ENCODE measurements around the gene FARP1. TPM values are rescaled to one million over a fixed set of nuclear protein-coding genes. Genes with fewer than 3 reads are reported as not detected.

FARP1 gene
- total RNA-seq, 1 donor from 2014 or later, result 128 TPM

DNA sequence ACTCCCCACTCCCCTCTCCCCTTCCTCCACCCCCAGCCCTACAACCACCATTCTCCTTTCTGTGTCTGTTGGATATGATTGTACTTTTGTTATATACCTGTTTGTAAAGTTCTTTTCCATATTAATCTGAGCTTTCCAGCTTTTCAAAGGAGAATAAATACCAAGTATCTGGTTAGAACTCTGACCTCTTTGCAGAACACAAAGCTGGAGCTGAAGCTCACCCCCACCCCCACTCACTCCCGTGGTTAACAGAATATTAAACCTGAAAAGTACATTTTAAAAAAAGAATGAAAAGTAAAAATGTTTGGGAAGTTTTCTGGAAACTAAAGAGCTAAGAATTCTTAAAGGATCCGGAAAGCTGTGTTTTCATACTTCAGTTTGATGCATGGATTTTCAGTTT lies 189.3 kb downstream of the FARP1 start:
- H3K27ac Mint-ChIP-seq (ENCODE audit: unreplicated experiment), result no peak overlapping the region
- H3K27me3 ChIP-seq (ENCODE audit: insufficient read depth, low read length), result no peaks in the 10 kb centered on the region
- no peak overlapping the region for H3K4me2 ChIP-seq (ENCODE audit: low read length)
- H3K4me1 ChIP-seq (ENCODE audit: insufficient read depth, low read length), result peaks cover 14% of the 10 kb centered on the region
- H3K4me3 Mint-ChIP-seq (ENCODE audit: unreplicated experiment), result no peak overlapping the region
- peaks cover 22% of the 10 kb centered on the region for H4K20me1 ChIP-seq (ENCODE audit: insufficient read depth, low read length)
- no peak for TF ChIP-seq EZH2 (IDR thresholded peaks at IDR 0.05; ENCODE audit: insufficient read depth, low read length)
- TF ChIP-seq, protein P1, sequence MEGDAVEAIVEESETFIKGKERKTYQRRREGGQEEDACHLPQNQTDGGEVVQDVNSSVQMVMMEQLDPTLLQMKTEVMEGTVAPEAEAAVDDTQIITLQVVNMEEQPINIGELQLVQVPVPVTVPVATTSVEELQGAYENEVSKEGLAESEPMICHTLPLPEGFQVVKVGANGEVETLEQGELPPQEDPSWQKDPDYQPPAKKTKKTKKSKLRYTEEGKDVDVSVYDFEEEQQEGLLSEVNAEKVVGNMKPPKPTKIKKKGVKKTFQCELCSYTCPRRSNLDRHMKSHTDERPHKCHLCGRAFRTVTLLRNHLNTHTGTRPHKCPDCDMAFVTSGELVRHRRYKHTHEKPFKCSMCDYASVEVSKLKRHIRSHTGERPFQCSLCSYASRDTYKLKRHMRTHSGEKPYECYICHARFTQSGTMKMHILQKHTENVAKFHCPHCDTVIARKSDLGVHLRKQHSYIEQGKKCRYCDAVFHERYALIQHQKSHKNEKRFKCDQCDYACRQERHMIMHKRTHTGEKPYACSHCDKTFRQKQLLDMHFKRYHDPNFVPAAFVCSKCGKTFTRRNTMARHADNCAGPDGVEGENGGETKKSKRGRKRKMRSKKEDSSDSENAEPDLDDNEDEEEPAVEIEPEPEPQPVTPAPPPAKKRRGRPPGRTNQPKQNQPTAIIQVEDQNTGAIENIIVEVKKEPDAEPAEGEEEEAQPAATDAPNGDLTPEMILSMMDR (IDR thresholded peaks at IDR 0.05; ENCODE audit: insufficient read depth, low read depth, low read length), result no peak
- FAIRE-seq (no peak), DNase-seq (ENCODE audit: low read depth) (no peak)
- H3K9me3 ChIP-seq (ENCODE audit: insufficient read depth, low read depth, low read length), result no peaks in the 10 kb centered on the region
- no peak overlapping the region for H3K4me3 ChIP-seq (ENCODE audit: insufficient read depth, low read depth, low read length)
- peaks cover 5% of the 10 kb centered on the region for H3K36me3 Mint-ChIP-seq (ENCODE audit: low read depth, unreplicated experiment)
- peaks cover 39% of the 10 kb centered on the region for H3K4me1 Mint-ChIP-seq (ENCODE audit: low read depth, unreplicated experiment)
- H3K79me2 ChIP-seq (ENCODE audit: insufficient read depth, low read length), result peaks cover 26% of the 10 kb centered on the region
- no peak overlapping the region for H3K9ac ChIP-seq (ENCODE audit: low read length)
- H3K27ac ChIP-seq (ENCODE audit: low read depth, low read length), result no peak overlapping the region
- peaks cover 5% of the 10 kb centered on the region for H3K9me3 Mint-ChIP-seq (ENCODE audit: unreplicated experiment)
- no peaks in the 10 kb centered on the region for H3K36me3 ChIP-seq (ENCODE audit: insufficient read depth, low read length)
- H3K27me3 Mint-ChIP-seq (ENCODE audit: low read depth, unreplicated experiment), result no peaks in the 10 kb centered on the region
- H2AFZ ChIP-seq (ENCODE audit: low read depth, low read length), result no peak overlapping the region

DNA sequence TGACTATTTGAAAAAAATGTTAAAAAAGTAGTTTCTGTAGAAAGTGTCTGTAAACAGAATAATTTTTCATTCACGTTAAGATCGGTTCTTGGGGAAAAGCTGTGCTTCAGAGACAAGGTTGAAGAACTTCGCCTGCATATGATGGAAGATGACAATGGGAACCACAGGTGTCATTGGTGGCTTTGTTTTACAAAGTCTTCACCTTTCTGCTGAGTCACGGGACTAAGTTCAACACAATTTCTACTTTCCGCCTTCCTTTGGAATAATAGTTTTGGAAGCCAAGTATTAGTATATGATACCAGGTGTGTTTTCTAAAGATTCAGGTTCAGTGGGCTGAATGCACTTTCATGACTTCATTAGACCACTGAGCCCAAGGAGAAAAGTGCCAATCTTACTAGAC lies 189.8 kb downstream of the FARP1 start:
- H3K27ac Mint-ChIP-seq (ENCODE audit: unreplicated experiment), result no peak overlapping the region
- no peaks in the 10 kb centered on the region for H3K27me3 ChIP-seq (ENCODE audit: insufficient read depth, low read length)
- no peak overlapping the region for H3K9ac ChIP-seq (ENCODE audit: low read length)
- DNase-seq (ENCODE audit: low read depth) (no peak), FAIRE-seq (no peak)
- H3K4me2 ChIP-seq (ENCODE audit: low read length), result no peak overlapping the region
- no peak for TF ChIP-seq EZH2 (IDR thresholded peaks at IDR 0.05; ENCODE audit: insufficient read depth, low read length)
- TF ChIP-seq, protein P1 (IDR thresholded peaks at IDR 0.05; ENCODE audit: insufficient read depth, low read depth, low read length), result no peak
- no peak overlapping the region for H3K27ac ChIP-seq (ENCODE audit: low read depth, low read length)
- no peaks in the 10 kb centered on the region for H3K9me3 ChIP-seq (ENCODE audit: insufficient read depth, low read depth, low read length)
- H4K20me1 ChIP-seq (ENCODE audit: insufficient read depth, low read length), result peaks cover 25% of the 10 kb centered on the region
- H3K4me1 ChIP-seq (ENCODE audit: insufficient read depth, low read length), result peaks cover 9% of the 10 kb centered on the region
- peaks cover 5% of the 10 kb centered on the region for H3K36me3 Mint-ChIP-seq (ENCODE audit: low read depth, unreplicated experiment)
- H3K79me2 ChIP-seq (ENCODE audit: insufficient read depth, low read length), result peaks cover 26% of the 10 kb centered on the region
- no peaks in the 10 kb centered on the region for H3K36me3 ChIP-seq (ENCODE audit: insufficient read depth, low read length)
- no peak overlapping the region for H2AFZ ChIP-seq (ENCODE audit: low read depth, low read length)
- no peak overlapping the region for H3K4me3 Mint-ChIP-seq (ENCODE audit: unreplicated experiment)
- no peak overlapping the region for H3K4me3 ChIP-seq (ENCODE audit: insufficient read depth, low read depth, low read length)
- no peaks in the 10 kb centered on the region for H3K27me3 Mint-ChIP-seq (ENCODE audit: low read depth, unreplicated experiment)
- peaks cover 34% of the 10 kb centered on the region for H3K4me1 Mint-ChIP-seq (ENCODE audit: low read depth, unreplicated experiment)
- peaks cover 5% of the 10 kb centered on the region for H3K9me3 Mint-ChIP-seq (ENCODE audit: unreplicated experiment)

DNA sequence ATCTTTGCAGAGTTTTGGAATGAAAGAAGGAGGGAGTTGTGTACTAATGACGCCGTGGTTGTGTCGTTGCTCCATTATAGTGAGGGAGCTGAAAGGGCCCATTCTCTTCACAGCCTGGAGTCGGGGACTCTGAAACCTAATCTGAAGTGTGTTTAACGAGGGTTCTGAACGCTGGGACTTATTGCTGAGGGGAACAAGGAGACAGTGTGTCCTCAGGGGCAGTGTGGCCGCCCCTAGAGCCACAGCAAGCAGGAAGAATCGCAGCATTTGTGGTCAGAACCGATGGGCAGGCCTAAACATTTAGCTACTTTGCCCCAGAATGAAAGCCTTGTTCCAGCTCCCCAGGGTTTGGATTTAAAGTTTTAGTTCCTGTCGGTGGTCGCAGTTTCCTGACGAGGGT lies 190.6 kb downstream of the FARP1 start:
- H3K27me3 Mint-ChIP-seq (ENCODE audit: low read depth, unreplicated experiment), result no peaks in the 10 kb centered on the region
- H3K4me1 ChIP-seq (ENCODE audit: insufficient read depth, low read length), result peaks cover 1% of the 10 kb centered on the region
- FAIRE-seq (no peak), DNase-seq (ENCODE audit: low read depth) (no peak)
- TF ChIP-seq, protein P1 (IDR thresholded peaks at IDR 0.05; ENCODE audit: insufficient read depth, low read depth, low read length), result no peak
- no peak for TF ChIP-seq EZH2 (IDR thresholded peaks at IDR 0.05; ENCODE audit: insufficient read depth, low read length)
- no peak overlapping the region for H3K27ac Mint-ChIP-seq (ENCODE audit: unreplicated experiment)
- no peak overlapping the region for H3K4me3 ChIP-seq (ENCODE audit: insufficient read depth, low read depth, low read length)
- H3K36me3 Mint-ChIP-seq (ENCODE audit: low read depth, unreplicated experiment), result peaks cover 5% of the 10 kb centered on the region
- H3K79me2 ChIP-seq (ENCODE audit: insufficient read depth, low read length), result peaks cover 26% of the 10 kb centered on the region
- H3K9ac ChIP-seq (ENCODE audit: low read length), result no peak overlapping the region
- no peak overlapping the region for H3K4me2 ChIP-seq (ENCODE audit: low read length)
- peaks cover 30% of the 10 kb centered on the region for H3K4me1 Mint-ChIP-seq (ENCODE audit: low read depth, unreplicated experiment)
- no peak overlapping the region for H2AFZ ChIP-seq (ENCODE audit: low read depth, low read length)
- H3K36me3 ChIP-seq (ENCODE audit: insufficient read depth, low read length), result no peaks in the 10 kb centered on the region
- peaks cover 25% of the 10 kb centered on the region for H4K20me1 ChIP-seq (ENCODE audit: insufficient read depth, low read length)
- H3K9me3 Mint-ChIP-seq (ENCODE audit: unreplicated experiment), result peaks cover 5% of the 10 kb centered on the region
- no peaks in the 10 kb centered on the region for H3K9me3 ChIP-seq (ENCODE audit: insufficient read depth, low read depth, low read length)
- no peak overlapping the region for H3K27ac ChIP-seq (ENCODE audit: low read depth, low read length)
- H3K4me3 Mint-ChIP-seq (ENCODE audit: unreplicated experiment), result no peak overlapping the region
- H3K27me3 ChIP-seq (ENCODE audit: insufficient read depth, low read length), result no peaks in the 10 kb centered on the region

Data from astrocyte (in vitro differentiated cells and primary cell).